Measurements from ENCODE around the gene OXCT1.

DNA sequence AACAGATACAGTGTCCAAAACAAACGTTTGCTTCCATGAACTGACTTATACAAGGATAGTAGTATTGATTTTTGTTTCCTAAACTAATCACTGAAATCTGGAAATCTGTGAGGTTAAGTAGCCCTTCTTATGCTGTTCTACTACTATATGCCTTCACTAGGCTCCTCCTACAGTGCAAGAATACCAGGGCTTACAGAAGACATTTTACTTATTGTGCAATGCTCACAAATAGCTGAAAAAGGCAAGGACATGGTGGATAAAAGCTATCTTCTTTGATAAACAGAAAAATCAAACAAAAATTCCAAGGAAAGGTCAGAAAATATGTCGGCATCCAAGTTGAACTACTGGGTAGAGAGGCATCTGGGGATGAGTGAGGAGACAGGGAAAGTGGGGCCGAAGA is 61.9 kb downstream of the OXCT1 start:
- TF ChIP-seq, protein P1, sequence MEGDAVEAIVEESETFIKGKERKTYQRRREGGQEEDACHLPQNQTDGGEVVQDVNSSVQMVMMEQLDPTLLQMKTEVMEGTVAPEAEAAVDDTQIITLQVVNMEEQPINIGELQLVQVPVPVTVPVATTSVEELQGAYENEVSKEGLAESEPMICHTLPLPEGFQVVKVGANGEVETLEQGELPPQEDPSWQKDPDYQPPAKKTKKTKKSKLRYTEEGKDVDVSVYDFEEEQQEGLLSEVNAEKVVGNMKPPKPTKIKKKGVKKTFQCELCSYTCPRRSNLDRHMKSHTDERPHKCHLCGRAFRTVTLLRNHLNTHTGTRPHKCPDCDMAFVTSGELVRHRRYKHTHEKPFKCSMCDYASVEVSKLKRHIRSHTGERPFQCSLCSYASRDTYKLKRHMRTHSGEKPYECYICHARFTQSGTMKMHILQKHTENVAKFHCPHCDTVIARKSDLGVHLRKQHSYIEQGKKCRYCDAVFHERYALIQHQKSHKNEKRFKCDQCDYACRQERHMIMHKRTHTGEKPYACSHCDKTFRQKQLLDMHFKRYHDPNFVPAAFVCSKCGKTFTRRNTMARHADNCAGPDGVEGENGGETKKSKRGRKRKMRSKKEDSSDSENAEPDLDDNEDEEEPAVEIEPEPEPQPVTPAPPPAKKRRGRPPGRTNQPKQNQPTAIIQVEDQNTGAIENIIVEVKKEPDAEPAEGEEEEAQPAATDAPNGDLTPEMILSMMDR (conservative IDR thresholded peaks at IDR 0.05 in 1 of 2, IDR thresholded peaks at IDR 0.05 in 1 of 2; ENCODE audit: extremely low read depth in 1 of 2, insufficient read depth in 1 of 2, low read depth in 1 of 2, low read length in 2 of 2) = no peak
- no peak for TF ChIP-seq EZH2 (IDR thresholded peaks at IDR 0.05; ENCODE audit: borderline replicate concordance, low read length)
